ENCODE measurements around the gene ACTA2. TPM values are rescaled to one million over a fixed set of nuclear protein-coding genes. Genes with fewer than 3 reads are reported as not detected.

Gene ACTA2
- total RNA-seq, result 100 to 1,000 TPM in 3 of 4 donors, 10 to 100 TPM in 1; 83.5 to 342 (median 142) TPM

DNA sequence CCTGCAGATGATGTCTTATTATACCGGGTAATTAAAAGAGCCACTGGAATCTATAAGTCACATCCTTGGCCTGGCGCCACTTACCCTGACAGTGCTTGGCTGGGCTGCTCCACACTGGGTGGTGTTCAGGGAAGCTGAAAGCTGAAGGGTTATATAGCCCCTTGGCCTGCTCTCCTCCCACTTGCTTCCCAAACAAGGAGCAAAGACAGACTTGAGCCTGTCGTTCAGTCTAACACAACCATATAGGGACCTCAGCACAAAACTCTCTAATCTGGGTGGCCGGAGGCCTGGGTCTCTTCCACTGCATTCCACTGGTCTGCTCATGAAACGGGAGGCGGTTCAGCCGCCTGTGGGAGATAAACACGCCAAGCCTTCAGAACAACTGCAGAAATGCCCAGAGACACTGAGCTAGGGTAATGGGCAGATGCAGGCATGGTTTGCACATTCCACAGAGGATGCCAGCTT lies at the start of gene ACTA2:
Gene ACTA2, minus strand, starts transcription at position 127 of the 465 bp plus-strand sequence. CDS start 3,843 bp downstream, outside the sequence.
- TF ChIP-seq POLR2A (IDR thresholded peaks at IDR 0.05), result no peak
- TF ChIP-seq, protein P1, sequence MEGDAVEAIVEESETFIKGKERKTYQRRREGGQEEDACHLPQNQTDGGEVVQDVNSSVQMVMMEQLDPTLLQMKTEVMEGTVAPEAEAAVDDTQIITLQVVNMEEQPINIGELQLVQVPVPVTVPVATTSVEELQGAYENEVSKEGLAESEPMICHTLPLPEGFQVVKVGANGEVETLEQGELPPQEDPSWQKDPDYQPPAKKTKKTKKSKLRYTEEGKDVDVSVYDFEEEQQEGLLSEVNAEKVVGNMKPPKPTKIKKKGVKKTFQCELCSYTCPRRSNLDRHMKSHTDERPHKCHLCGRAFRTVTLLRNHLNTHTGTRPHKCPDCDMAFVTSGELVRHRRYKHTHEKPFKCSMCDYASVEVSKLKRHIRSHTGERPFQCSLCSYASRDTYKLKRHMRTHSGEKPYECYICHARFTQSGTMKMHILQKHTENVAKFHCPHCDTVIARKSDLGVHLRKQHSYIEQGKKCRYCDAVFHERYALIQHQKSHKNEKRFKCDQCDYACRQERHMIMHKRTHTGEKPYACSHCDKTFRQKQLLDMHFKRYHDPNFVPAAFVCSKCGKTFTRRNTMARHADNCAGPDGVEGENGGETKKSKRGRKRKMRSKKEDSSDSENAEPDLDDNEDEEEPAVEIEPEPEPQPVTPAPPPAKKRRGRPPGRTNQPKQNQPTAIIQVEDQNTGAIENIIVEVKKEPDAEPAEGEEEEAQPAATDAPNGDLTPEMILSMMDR (IDR thresholded peaks at IDR 0.05), result no peak
- H3K27me3 ChIP-seq, result no peaks in the 10 kb centered on the region
- no peaks in the 10 kb centered on the region for H3K4me1 ChIP-seq
- peak within 1 kb of the TSS in 2 of 4 donors; percentile 2 to 31 for H3K4me3 ChIP-seq
- H3K9me3 ChIP-seq, result no peaks in the 10 kb centered on the region
- no peaks in the 10 kb centered on the region for H3K36me3 ChIP-seq
- peak within 1 kb of the TSS; percentile 33 to 71 (median 60) for H3K27ac ChIP-seq
- no peak for DNase-seq

DNA sequence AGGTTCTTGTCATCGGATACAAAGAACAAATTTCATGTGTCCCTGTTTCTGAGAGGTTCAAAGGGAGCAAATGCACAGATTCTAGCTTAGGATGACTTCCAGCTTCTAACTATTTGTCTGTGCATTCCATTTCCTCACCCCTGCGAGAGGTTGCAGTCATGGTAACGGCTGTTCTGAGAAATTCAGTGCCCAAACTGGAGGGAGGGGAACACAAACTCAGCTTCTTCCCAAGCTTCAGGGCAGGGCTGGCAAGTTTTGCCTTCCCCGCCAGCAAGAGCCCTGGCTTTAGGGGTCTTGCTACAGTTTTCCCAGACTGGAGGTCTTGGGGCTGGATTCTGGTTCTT lies 49.1 kb upstream of the ACTA2 start:
- DNase-seq, result no peak
- peaks cover 0 to 10% (median 0%) of the 10 kb centered on the region in 3 donors for H3K36me3 ChIP-seq
- H3K4me1 ChIP-seq, result peaks cover 0 to 8% (median 3%) of the 10 kb centered on the region in 4 donors
- TF ChIP-seq, protein P1 (IDR thresholded peaks at IDR 0.05), result no peak
- TF ChIP-seq POLR2A (IDR thresholded peaks at IDR 0.05), result no peak
- H3K9me3 ChIP-seq, result no peaks in the 10 kb centered on the region
- no peaks in the 10 kb centered on the region for H3K27me3 ChIP-seq
- H3K27ac ChIP-seq, result peak overlapping the region; percentile 24 to 59 (median 44)
- peak overlapping the region in 1 of 4 donors; percentile 13 for H3K4me3 ChIP-seq

DNA sequence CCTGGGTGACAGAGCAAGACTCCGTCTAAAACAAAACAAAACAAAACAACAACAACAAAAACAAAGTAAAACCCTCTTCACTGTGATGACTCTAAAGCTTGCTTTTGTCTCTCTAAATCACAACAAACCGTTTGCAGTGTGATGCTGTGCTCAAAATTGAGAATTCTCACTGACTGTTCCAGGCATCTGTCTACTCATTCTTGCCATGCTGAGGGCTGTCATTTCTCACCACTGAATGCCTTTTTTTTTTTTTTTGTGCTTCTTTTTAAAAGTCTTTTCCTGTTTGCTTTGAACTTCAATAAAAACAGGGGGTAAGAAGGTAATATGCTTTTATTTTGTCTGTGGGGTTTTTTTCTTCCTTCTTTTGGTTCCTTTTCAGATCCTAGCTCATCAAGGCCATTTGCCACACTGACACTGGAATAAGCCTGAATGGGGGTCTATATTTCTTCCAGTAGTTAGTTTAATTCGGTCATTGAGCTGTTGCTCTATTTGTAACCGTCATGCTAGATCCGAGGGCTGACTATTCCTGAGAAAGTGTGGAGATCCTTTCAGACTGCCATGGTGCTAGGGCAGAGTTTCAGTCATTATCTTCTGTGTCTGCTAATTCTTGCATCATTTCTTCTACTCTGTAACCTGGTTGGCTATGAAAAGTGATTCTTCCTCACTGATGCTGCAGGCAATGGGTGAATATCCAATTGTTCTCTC lies 48.6 kb upstream of the ACTA2 start:
- DNase-seq, result no peak
- Histone ChIP-seq H3K4me3 (peak overlapping the region in 2 of 4 donors; percentile 3 to 13), H3K27me3 (no peaks in the 10 kb centered on the region), H3K9me3 (no peaks in the 10 kb centered on the region), H3K36me3 (peaks cover 0 to 10% (median 0%) of the 10 kb centered on the region in 3 donors), H3K4me1 (peaks cover 0 to 9% (median 2%) of the 10 kb centered on the region in 4 donors), H3K27ac (peak overlapping the region; percentile 24 to 59 (median 48))
- TF ChIP-seq POLR2A (IDR thresholded peaks at IDR 0.05), result no peak
- TF ChIP-seq, protein P1 (IDR thresholded peaks at IDR 0.05), result no peak

DNA sequence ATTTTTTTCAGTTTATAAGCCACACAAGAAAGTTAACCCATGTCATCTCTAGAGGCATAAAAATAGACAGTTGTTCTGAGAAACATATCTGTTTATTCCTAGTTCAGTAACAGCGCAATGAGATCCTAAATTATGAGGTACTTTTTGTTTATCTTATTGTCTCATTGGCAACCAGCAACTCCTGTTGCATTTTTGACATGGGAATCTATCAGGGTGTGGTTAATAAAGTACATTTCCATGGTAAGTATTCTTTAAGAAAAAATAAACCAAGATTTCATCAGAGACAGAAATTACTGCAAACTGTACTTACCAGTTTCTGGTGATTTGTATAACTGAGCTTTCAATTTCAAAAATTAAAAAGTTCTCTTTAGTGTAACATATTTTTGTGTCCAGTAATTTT lies 47.1 kb upstream of the ACTA2 start:
- TF ChIP-seq, protein P1 (IDR thresholded peaks at IDR 0.05), result no peak
- TF ChIP-seq POLR2A (IDR thresholded peaks at IDR 0.05), result no peak
- no peak for DNase-seq
- H3K4me3 ChIP-seq, result no peak overlapping the region
- H3K27ac ChIP-seq, result peak overlapping the region in 2 of 4 donors; percentile 40 to 44
- peaks cover 0 to 15% (median 2%) of the 10 kb centered on the region in 4 donors for H3K4me1 ChIP-seq
- no peaks in the 10 kb centered on the region for H3K9me3 ChIP-seq
- H3K36me3 ChIP-seq, result peaks cover 0 to 10% (median 0%) of the 10 kb centered on the region in 3 donors
- H3K27me3 ChIP-seq, result no peaks in the 10 kb centered on the region

DNA sequence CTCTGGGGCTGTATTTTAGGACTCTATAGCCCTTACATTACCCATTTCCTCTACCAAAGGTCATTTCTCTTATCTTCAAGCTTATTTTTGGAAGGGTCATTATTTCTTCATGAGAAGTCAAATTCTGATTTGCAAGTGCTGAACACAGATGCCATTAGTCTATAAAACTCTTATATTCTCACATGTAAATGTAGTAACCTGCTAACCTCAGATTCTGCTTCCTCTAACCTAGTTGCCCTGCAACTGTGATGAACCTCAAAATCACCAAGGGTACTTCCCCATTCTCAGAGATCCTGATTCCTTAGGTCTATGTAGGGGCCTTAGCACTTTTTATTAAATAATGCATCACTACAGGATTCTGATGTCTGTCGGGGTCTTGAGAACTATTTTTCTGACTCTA lies 44.4 kb upstream of the ACTA2 start:
- Histone ChIP-seq H3K9me3 (no peaks in the 10 kb centered on the region), H3K27ac (peak overlapping the region in 1 of 4 donors; percentile 39), H3K36me3 (no peaks in the 10 kb centered on the region), H3K4me1 (peaks cover 0 to 36% (median 5%) of the 10 kb centered on the region in 4 donors), H3K4me3 (no peak overlapping the region), H3K27me3 (no peaks in the 10 kb centered on the region)
- no peak for DNase-seq
- no peak for TF ChIP-seq POLR2A (IDR thresholded peaks at IDR 0.05)
- TF ChIP-seq, protein P1 (IDR thresholded peaks at IDR 0.05), result no peak

Data from Peyer's patch (tissue), 4 donors.